ENCODE data around the gene IMPA2. TPM values are rescaled to one million over a fixed set of nuclear protein-coding genes. Genes with fewer than 3 reads are reported as not detected.

IMPA2 gene
- total and polyA plus RNA-seq, 2 of the 13 experiments (the other 11 are each of a cell fraction or from before 2014, with no cell fraction given) = 37.8 to 71.8 TPM

- TF ChIP-seq SNAI1 (CRISPR knock-in tag; IDR thresholded peaks at IDR 0.05; ENCODE audit: borderline replicate concordance) (no peak), ZBTB25 (CRISPR knock-in tag; IDR thresholded peaks at IDR 0.05) (no peak; the same call in 1 of the 2 replicates), ZNF33A (CRISPR knock-in tag; IDR thresholded peaks at IDR 0.05; ENCODE audit: borderline replicate concordance) (no peak), HHEX (CRISPR knock-in tag; IDR thresholded peaks at IDR 0.05) (no peak), RNF2 (conservative IDR thresholded peaks at IDR 0.05; ENCODE audit: low read depth) (no peak), THAP11 (CRISPR knock-in tag; IDR thresholded peaks at IDR 0.05) (peak; percentile 55), GRHL1 (CRISPR knock-in tag; conservative IDR thresholded peaks at IDR 0.05) (no peak), ZBTB34 (CRISPR knock-in tag; IDR thresholded peaks at IDR 0.05) (no peak), STAG1 (CRISPR knock-in tag; IDR thresholded peaks at IDR 0.05) (no peak), ELF4 (CRISPR knock-in tag; IDR thresholded peaks at IDR 0.05; ENCODE audit: borderline replicate concordance) (no peak), ZNF768 (CRISPR knock-in tag; IDR thresholded peaks at IDR 0.05) (peak; percentile 40; the same call in 1 of the 2 replicates), ZNF644 (CRISPR knock-in tag; IDR thresholded peaks at IDR 0.05; ENCODE audit: low read depth) (no peak), POGZ (CRISPR knock-in tag; IDR thresholded peaks at IDR 0.05) (peak; percentile 41; the same call in 1 of the 2 replicates), TBX2 (CRISPR knock-in tag; IDR thresholded peaks at IDR 0.05; ENCODE audit: borderline replicate concordance) (no peak; the same call in 1 of the 2 replicates), TCF12 (IDR thresholded peaks at IDR 0.05) (no peak), TCF12 (CRISPR knock-in tag; IDR thresholded peaks at IDR 0.05) (no peak), GPBP1L1 (CRISPR knock-in tag; IDR thresholded peaks at IDR 0.05) (no peak), TFDP1 (CRISPR knock-in tag; IDR thresholded peaks at IDR 0.05; ENCODE audit: borderline replicate concordance) (no peak), ZSCAN9 (CRISPR knock-in tag; IDR thresholded peaks at IDR 0.05; ENCODE audit: borderline replicate concordance) (no peak), DR1 (CRISPR knock-in tag; IDR thresholded peaks at IDR 0.05) (no peak), ZNF780A (CRISPR knock-in tag; IDR thresholded peaks at IDR 0.05) (no peak), ZNF740 (CRISPR knock-in tag; IDR thresholded peaks at IDR 0.05) (no peak), ZNF343 (CRISPR knock-in tag; IDR thresholded peaks at IDR 0.05) (no peak)
These were observed 33.8 kb upstream of the IMPA2 start (continued) for GRCh38 chr18:11947214-11948191.

Measured in HepG2 (cell line).